Ishikawa (cell line): Measurements from ENCODE around the gene TEX48.

Experiments
- CEBPB ChIP-seq: IDR thresholded peaks from 2 replicates; pipeline ENCODE4 v1.6.1; 2012
- CREB1 ChIP-seq: IDR thresholded peaks from 2 replicates; pipeline ENCODE4 v1.6.1; 2012; ENCODE audit warnings: low read depth
- EGR1 ChIP-seq: IDR thresholded peaks from 2 replicates; pipeline ENCODE4 v1.6.1; 2012
- EP300 ChIP-seq: IDR thresholded peaks from 2 replicates; pipeline ENCODE4 v1.6.1; 2012; ENCODE audit warnings: borderline replicate concordance
- FOXM1 ChIP-seq: IDR thresholded peaks from 2 replicates; pipeline ENCODE4 v1.6.1; 2012; ENCODE audit warnings: low read depth, borderline replicate concordance
- NFIC ChIP-seq: IDR thresholded peaks from 2 replicates; pipeline ENCODE4 v1.6.1; 2012
- RAD21 ChIP-seq: IDR thresholded peaks from 2 replicates; pipeline ENCODE4 v1.6.1; 2012; ENCODE audit warnings: low read depth
- TAF1 ChIP-seq: IDR thresholded peaks from 2 replicates; pipeline ENCODE4 v1.6.1; 2012; ENCODE audit warnings: low read depth, mild to moderate bottlenecking
- TCF12 ChIP-seq: IDR thresholded peaks from 2 replicates; pipeline ENCODE4 v1.6.1; 2012; ENCODE audit warnings: low read depth
- TEAD4 ChIP-seq: IDR thresholded peaks from 2 replicates; pipeline ENCODE4 v1.6.1; 2012
- YY1 ChIP-seq: IDR thresholded peaks from 2 replicates; pipeline ENCODE4 v1.6.1; 2012; ENCODE audit warnings: low read depth
- ZBTB7A ChIP-seq: IDR thresholded peaks from 2 replicates; pipeline ENCODE4 v1.6.1; 2012; ENCODE audit warnings: low read depth
- TF ChIP-seq, protein P1 (sequence below): IDR thresholded peaks from 2 replicates; pipeline ENCODE4 v1.6.1; 2012
- TF ChIP-seq, protein P2 (sequence below): IDR thresholded peaks from 2 replicates; pipeline ENCODE4 v1.6.1; 2012; ENCODE audit warnings: low read depth, mild to moderate bottlenecking
- TF ChIP-seq, protein P3 (sequence below): IDR thresholded peaks from 2 replicates; pipeline ENCODE4 v1.6.1; 2012

TEX48 gene

DNA sequence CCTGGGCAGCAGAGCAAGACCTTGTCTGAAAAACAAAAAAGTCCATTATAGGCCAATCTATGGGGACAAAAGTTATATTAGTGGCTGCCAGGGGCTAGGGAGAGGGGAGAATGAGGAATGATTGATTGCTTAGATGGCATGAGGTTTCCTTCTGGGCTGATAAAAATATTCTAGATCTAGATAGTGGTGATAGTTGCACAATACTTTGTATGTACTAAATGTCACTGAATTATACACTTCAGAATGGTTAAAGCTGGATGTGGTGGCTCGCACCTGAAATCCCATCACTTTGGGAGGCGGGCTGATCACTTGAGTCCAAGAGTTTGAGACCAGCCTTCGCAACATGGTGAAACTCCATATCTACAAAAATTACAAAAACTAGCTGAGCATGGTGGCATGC is 42.8 kb upstream of the TEX48 start:
- TF ChIP-seq TCF12, result no peak
- no peak for TF ChIP-seq CREB1
- TF ChIP-seq YY1, result no peak
- TF ChIP-seq ZBTB7A, result no peak

DNA sequence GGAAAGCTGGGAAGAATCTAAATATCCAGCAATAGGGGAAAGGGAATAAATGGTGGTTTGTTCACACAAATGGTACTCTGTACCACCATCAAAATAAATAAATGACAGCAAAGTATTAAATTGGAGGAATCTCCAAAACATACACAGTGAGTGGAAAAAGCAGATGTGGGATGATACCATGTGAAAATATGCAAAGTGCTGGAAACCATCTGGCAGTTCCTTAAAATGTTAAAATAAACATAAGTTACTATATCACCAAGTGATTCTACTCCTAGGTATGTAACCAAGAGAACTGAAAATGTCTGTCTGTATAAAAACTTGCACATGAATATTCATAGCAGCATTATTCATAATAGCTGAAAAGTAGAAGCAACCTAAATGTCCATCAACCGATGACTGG is 41.9 kb upstream of the TEX48 start:
- no peak for TF ChIP-seq TCF12
- TF ChIP-seq FOXM1, result no peak
- no peak for TF ChIP-seq TEAD4
- no peak for TF ChIP-seq CREB1
- TF ChIP-seq, protein P1, sequence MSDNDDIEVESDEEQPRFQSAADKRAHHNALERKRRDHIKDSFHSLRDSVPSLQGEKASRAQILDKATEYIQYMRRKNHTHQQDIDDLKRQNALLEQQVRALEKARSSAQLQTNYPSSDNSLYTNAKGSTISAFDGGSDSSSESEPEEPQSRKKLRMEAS, result no peak
- TF ChIP-seq RAD21, result no peak
- TF ChIP-seq TAF1, result no peak

DNA sequence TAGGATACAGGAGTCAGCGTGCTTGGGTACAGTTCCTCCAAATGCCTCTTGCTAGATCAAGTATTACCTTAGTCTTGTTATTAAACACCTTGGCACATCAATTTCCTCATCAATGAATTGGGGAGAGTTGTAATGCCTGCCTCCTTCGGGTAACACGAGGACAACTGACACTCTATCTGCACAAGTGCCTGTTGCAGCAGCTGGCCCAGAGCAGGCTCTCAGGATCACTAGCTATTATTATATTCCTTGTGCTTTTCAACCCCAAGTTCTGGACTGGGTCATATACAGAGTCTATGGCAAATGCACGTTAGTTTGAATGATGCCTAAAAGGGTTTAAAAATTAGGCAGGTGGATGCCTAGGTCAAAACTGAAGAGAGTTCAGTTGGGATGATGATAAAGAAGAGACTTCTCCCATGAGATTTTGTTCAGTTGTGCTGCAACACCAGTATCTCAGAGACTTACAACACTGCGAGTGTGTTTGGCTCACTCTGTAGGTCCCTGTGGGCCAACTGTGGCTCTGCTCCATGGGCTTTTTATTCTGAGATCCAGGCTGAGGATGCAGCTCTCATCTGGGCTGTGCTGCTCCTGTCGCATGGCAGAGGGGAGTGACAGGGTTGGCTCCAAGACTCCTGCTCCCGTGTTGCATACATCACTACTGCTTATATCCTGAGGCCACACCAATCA is 41.1 kb upstream of the TEX48 start:
- no peak for TF ChIP-seq FOXM1
- no peak for TF ChIP-seq TCF12
- no peak for TF ChIP-seq CREB1
- no peak for TF ChIP-seq EGR1
- TF ChIP-seq, protein P2, sequence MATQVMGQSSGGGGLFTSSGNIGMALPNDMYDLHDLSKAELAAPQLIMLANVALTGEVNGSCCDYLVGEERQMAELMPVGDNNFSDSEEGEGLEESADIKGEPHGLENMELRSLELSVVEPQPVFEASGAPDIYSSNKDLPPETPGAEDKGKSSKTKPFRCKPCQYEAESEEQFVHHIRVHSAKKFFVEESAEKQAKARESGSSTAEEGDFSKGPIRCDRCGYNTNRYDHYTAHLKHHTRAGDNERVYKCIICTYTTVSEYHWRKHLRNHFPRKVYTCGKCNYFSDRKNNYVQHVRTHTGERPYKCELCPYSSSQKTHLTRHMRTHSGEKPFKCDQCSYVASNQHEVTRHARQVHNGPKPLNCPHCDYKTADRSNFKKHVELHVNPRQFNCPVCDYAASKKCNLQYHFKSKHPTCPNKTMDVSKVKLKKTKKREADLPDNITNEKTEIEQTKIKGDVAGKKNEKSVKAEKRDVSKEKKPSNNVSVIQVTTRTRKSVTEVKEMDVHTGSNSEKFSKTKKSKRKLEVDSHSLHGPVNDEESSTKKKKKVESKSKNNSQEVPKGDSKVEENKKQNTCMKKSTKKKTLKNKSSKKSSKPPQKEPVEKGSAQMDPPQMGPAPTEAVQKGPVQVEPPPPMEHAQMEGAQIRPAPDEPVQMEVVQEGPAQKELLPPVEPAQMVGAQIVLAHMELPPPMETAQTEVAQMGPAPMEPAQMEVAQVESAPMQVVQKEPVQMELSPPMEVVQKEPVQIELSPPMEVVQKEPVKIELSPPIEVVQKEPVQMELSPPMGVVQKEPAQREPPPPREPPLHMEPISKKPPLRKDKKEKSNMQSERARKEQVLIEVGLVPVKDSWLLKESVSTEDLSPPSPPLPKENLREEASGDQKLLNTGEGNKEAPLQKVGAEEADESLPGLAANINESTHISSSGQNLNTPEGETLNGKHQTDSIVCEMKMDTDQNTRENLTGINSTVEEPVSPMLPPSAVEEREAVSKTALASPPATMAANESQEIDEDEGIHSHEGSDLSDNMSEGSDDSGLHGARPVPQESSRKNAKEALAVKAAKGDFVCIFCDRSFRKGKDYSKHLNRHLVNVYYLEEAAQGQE, result no peak
- no peak for TF ChIP-seq TAF1
- TF ChIP-seq EP300, result no peak
- TF ChIP-seq RAD21, result no peak
- TF ChIP-seq ZBTB7A, result no peak
- no peak for TF ChIP-seq CEBPB
- TF ChIP-seq, protein P3, sequence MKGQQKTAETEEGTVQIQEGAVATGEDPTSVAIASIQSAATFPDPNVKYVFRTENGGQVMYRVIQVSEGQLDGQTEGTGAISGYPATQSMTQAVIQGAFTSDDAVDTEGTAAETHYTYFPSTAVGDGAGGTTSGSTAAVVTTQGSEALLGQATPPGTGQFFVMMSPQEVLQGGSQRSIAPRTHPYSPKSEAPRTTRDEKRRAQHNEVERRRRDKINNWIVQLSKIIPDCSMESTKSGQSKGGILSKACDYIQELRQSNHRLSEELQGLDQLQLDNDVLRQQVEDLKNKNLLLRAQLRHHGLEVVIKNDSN, result no peak
- no peak for TF ChIP-seq YY1
- TF ChIP-seq TEAD4, result no peak

DNA sequence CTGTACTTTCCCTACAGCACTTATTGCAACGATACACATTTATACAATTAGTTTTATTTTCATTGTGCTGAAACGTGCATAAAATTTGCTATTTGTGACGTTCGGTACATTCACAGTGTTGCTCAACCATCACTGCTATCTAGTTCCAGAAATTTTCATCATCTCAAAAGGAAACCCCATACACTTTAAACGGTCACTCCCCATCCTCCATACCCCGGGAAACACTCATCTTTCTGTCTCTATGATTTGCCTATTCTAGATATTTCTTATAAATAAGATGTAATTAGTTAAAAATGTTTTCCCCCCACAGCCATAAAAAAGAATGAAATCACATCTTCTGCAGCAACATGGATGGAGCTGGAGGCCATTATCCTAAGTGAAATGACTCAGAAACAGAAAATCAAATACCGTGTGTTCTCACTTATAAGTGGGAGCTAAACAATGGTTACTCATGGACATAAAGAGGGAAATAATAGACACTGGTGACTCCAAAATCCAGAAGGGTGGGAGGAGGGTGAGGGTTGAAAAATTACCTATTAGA is 40.2 kb upstream of the TEX48 start:
- TF ChIP-seq EP300, result no peak

DNA sequence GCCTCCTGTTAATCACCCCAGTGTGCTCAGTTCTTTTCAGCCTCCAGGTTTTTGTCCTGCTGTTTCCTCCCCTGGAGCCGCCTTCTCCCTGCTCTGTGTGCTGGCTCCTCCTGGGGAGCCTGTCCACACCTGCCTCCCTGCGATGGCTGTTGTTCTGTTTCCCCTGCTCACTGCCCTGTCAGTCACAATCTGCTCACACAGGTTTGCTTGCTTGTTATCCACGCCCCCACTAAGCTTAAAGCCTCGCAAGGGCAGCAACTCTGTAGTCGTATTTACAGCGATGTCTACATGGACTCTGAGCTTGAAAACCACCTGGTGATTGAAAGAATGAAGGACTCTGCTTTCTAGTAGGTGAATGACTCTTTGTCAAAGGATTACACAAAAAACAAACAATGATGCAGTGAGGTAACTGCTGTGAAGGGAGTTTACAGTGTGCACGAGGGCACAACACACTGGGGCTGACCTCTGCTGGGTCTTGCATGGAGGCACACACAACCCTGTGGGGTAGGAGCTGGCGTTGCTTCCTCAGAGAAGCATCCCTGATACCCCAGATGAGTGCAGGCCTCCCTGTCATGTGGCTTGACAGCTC is 39.6 kb upstream of the TEX48 start:
- TF ChIP-seq CREB1 (no peak), RAD21 (no peak), TCF12 (no peak), TAF1 (no peak), CEBPB (no peak), NFIC (no peak), TEAD4 (no peak), YY1 (no peak), ZBTB7A (no peak), EP300 (no peak), EGR1 (no peak), FOXM1 (no peak)
- TF ChIP-seq, protein P2, result no peak
- TF ChIP-seq, protein P1, result no peak
- TF ChIP-seq, protein P3, result no peak

DNA sequence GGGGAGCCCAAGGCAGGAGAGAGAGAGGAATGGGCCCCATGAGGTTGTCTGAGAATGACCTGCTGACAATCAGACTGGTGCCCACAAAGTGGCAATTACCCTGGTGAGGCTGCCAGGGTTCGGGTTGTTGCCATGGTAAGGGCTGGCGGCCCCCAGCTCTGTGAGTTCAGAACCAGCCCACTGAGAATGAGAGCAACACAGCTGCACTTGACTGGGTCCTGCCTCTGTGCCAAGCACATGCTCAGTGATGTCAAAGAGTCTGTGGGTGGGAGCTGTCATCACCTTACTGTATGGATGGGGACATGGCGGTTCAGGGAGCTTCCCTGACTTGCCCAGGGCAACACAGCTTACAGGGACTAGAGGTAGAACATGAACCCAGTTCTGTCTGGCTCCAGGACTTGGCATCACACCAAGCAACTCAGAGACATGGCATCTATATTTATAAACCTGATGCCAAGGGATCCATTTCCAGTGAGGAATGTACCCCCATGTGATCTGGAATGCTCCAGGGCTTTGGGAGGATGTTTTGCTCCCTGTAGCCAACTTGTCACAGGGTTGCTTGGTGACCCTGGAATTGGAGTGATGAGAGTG is 38.2 kb upstream of the TEX48 start:
- TF ChIP-seq, protein P2, result no peak
- TF ChIP-seq, protein P3, result no peak
- no peak for TF ChIP-seq FOXM1
- no peak for TF ChIP-seq TCF12
- TF ChIP-seq EGR1, result no peak
- no peak for TF ChIP-seq YY1
- TF ChIP-seq ZBTB7A, result no peak
- no peak for TF ChIP-seq NFIC
- no peak for TF ChIP-seq CREB1
- no peak for TF ChIP-seq TEAD4
